ENCODE results near the gene DENND1A.

GRCh38 chr9:123654218-123654993 lies 275.5 kb downstream of the DENND1A start:
- TF ChIP-seq, protein P1, sequence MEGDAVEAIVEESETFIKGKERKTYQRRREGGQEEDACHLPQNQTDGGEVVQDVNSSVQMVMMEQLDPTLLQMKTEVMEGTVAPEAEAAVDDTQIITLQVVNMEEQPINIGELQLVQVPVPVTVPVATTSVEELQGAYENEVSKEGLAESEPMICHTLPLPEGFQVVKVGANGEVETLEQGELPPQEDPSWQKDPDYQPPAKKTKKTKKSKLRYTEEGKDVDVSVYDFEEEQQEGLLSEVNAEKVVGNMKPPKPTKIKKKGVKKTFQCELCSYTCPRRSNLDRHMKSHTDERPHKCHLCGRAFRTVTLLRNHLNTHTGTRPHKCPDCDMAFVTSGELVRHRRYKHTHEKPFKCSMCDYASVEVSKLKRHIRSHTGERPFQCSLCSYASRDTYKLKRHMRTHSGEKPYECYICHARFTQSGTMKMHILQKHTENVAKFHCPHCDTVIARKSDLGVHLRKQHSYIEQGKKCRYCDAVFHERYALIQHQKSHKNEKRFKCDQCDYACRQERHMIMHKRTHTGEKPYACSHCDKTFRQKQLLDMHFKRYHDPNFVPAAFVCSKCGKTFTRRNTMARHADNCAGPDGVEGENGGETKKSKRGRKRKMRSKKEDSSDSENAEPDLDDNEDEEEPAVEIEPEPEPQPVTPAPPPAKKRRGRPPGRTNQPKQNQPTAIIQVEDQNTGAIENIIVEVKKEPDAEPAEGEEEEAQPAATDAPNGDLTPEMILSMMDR (IDR thresholded peaks at IDR 0.05) = no peak
- no peak for TF ChIP-seq POLR2AphosphoS5 (IDR thresholded peaks at IDR 0.05)
